IMR-90 (cell line): ENCODE results near the gene B3GAT3. TPM values are rescaled to one million over a fixed set of nuclear protein-coding genes. Genes with fewer than 3 reads are reported as not detected.

Experiments used
- ATAC-seq: fragments of 200-7000 bp; cut with Tn5 transposase; 2 replicates; pipeline ENCODE4 v1.9.1; 2020; ENCODE audit warnings: low read depth, mild to moderate bottlenecking, moderate library complexity
- BruUV-seq: library from RNA; stranded (reverse); fragments of 400-500 nt; replicated peaks from 2 replicates; lab custom pipeline; 2021; lab: Mats Ljungman, UMichigan
- CTCF ChIA-PET: fragments of 300-600 bp; formaldehyde crosslinking; extraction: SDS; loops from one replicate; lab custom pipeline; 2021; ENCODE audit warnings: antibody characterized with exemption; lab: Yijun Ruan, JAX
- POLR2A ChIA-PET: fragments of 300-600 bp; sonication (Branson Sonifier 250); formaldehyde crosslinking; loops from one replicate; lab custom pipeline; 2022; ENCODE audit warnings: antibody characterized with exemption; ENCODE audit not compliant: unreplicated experiment; lab: Charles Lee
- DNase-seq: peaks from one replicate; pipeline ENCODE4 v3.0.0; 2013
- H2AFZ ChIP-seq: replicated peaks from 2 replicates; pipeline ENCODE3; 2013; ENCODE audit warnings: low read length, mild to moderate bottlenecking; ENCODE audit not compliant: poor library complexity
- H2AK5ac ChIP-seq: 2 replicates; pipeline ENCODE4 v1.6.1; 2013; ENCODE audit warnings: low read depth, low read length, inconsistent platforms
- H2AK9ac ChIP-seq: replicated peaks from 2 replicates; pipeline ENCODE3; 2013; ENCODE audit warnings: mild to moderate bottlenecking, low read depth, low read length, moderate library complexity; ENCODE audit not compliant: poor library complexity
- H2BK120ac ChIP-seq: 2 replicates; pipeline ENCODE4 v1.6.1; 2013; ENCODE audit warnings: low read depth, low read length, inconsistent platforms
- H2BK15ac ChIP-seq: 3 replicates; pipeline ENCODE4 v1.6.1; 2013; ENCODE audit warnings: low read depth, low read length, inconsistent platforms
- H2BK20ac ChIP-seq: 2 replicates; pipeline ENCODE4 v1.6.1; 2013; ENCODE audit warnings: low read depth, mild to moderate bottlenecking, inconsistent platforms, low read length, moderate library complexity
- H2BK5ac ChIP-seq: 2 replicates; pipeline ENCODE4 v1.6.1; 2013; ENCODE audit warnings: mild to moderate bottlenecking, low read depth, low read length, inconsistent platforms; ENCODE audit not compliant: poor library complexity, severe bottlenecking
- H3K14ac ChIP-seq: replicated peaks from 2 replicates; pipeline ENCODE4 v1.6.1; 2013; ENCODE audit warnings: low read depth, low read length, inconsistent platforms
- H3K18ac ChIP-seq: 2 replicates; pipeline ENCODE4 v1.6.1; 2013; ENCODE audit warnings: low read depth, low read length, control low read depth
- H3K23ac ChIP-seq: 2 replicates; pipeline ENCODE4 v1.6.1; 2013; ENCODE audit warnings: low read depth, low read length, inconsistent platforms
- H3K27ac ChIP-seq: 2 replicates; pipeline ENCODE4 v1.5.1; 2013; ENCODE audit warnings: mild to moderate bottlenecking, control low read depth, low read length; ENCODE audit not compliant: insufficient read depth
- H3K27me3 ChIP-seq: 2 replicates; pipeline ENCODE4 v1.6.1; 2013; ENCODE audit warnings: low read length; ENCODE audit not compliant: control insufficient read depth, insufficient read depth
- H3K36me3 ChIP-seq: 2 replicates; pipeline ENCODE4 v1.6.1; 2013; ENCODE audit warnings: low read length, mixed read lengths; ENCODE audit not compliant: control insufficient read depth, insufficient read depth
- H3K4ac ChIP-seq: 2 replicates; pipeline ENCODE4 v1.6.1; 2013; ENCODE audit warnings: low read depth, low read length, inconsistent platforms
- H3K4me1 ChIP-seq: 2 replicates; pipeline ENCODE4 v1.6.1; 2013; ENCODE audit warnings: low read length, mixed read lengths; ENCODE audit not compliant: control insufficient read depth, insufficient read depth
- H3K4me2 ChIP-seq: 2 replicates; pipeline ENCODE4 v1.6.1; 2013; ENCODE audit warnings: low read depth, mild to moderate bottlenecking, control low read depth, low read length, moderate library complexity
- H3K4me3 ChIP-seq: 2 replicates; pipeline ENCODE4 v1.5.1; 2013; ENCODE audit warnings: low read depth, mild to moderate bottlenecking, control low read depth, low read length, moderate library complexity; ENCODE audit not compliant: insufficient read depth
- H3K56ac ChIP-seq: 2 replicates; pipeline ENCODE4 v1.6.1; 2013; ENCODE audit warnings: low read length, inconsistent platforms; ENCODE audit not compliant: insufficient read depth; ENCODE audit errors: extremely low read depth
- H3K79me1 ChIP-seq, 2 experiments: 2 replicates each; pipeline ENCODE4 v1.6.1; 2013; ENCODE audit warnings: low read length in 2 of 2, inconsistent platforms in 1 of 2, low read depth in 1 of 2
- H3K9ac ChIP-seq: 2 replicates; pipeline ENCODE4 v1.6.1; 2013; ENCODE audit warnings: low read depth, low read length, control low read depth
- H3K9me1 ChIP-seq: 2 replicates; pipeline ENCODE4 v1.6.1; 2013; ENCODE audit warnings: low read length, inconsistent platforms; ENCODE audit not compliant: insufficient read depth
- H3K9me3 ChIP-seq: 2 replicates; pipeline ENCODE4 v1.6.1; 2013; ENCODE audit warnings: low read length; ENCODE audit not compliant: control insufficient read depth, insufficient read depth
- H4K20me1 ChIP-seq: 2 replicates; pipeline ENCODE4 v1.6.1; 2013; ENCODE audit warnings: low read length, inconsistent platforms; ENCODE audit not compliant: insufficient read depth
- H4K5ac ChIP-seq: 2 replicates; pipeline ENCODE4 v1.6.1; 2013; ENCODE audit warnings: mild to moderate bottlenecking, low read depth, low read length, control low read depth
- H4K8ac ChIP-seq, 2 experiments: 2 replicates each; pipeline ENCODE4 v1.6.1; 2013; ENCODE audit warnings: low read depth in 2 of 2, low read length in 2 of 2, control low read depth in 1 of 2, inconsistent platforms in 1 of 2
- H4K91ac ChIP-seq: 2 replicates; pipeline ENCODE4 v1.6.1; 2013; ENCODE audit warnings: low read depth, low read length, inconsistent platforms; ENCODE audit not compliant: insufficient read depth
- CEBPB ChIP-seq: IDR thresholded peaks from 2 replicates; pipeline ENCODE4 v1.6.1; 2012; ENCODE audit warnings: low read depth, low read length, improper control_type of control experiment
- ELK1 ChIP-seq: fragments of 150-350 bp; IDR thresholded peaks from 2 replicates; pipeline ENCODE4 v1.6.1; 2016; ENCODE audit warnings: low read depth, mild to moderate bottlenecking, low read length, moderate library complexity, borderline replicate concordance
- MAFK ChIP-seq: IDR thresholded peaks from 2 replicates; pipeline ENCODE4 v1.6.1; 2012; ENCODE audit warnings: low read depth, low read length, improper control_type of control experiment
- WGBS, 2 experiments: methylation state at CpG; one replicate each; pipeline versions ENCODE4 v1.1.5 to v1.1.7; 2013; ENCODE audit warnings: missing lambda C conversion rate in 2 of 2; ENCODE audit not compliant: insufficient read length in 1 of 2; ENCODE audit errors: extremely low coverage in 2 of 2; 5-methylcytosine and 5-hydroxymethylcytosine counted together
- dilution Hi-C: fragments of 300-500 bp; cut with HindIII; formaldehyde crosslinking; loops from one replicate; pipeline ENCODE4 v1.14.3; 2018; ENCODE audit warnings: low sequenced_read_pairs; ENCODE audit not compliant: unreplicated experiment
- in situ Hi-C: fragments of 300-500 bp; cut with MboI; formaldehyde crosslinking; loops from 3 replicates; pipeline ENCODE4 v1.14.3; 2019; ENCODE audit warnings: low sequenced_read_pairs, inconsistent platforms, mixed read lengths
- intact Hi-C: fragments of 100-400 bp; cut with micrococcal nuclease; formaldehyde crosslinking; loops from 2 replicates; pipeline ENCODE4 v1.10.0; 2022
- polyA plus RNA-seq, 3 experiments: library from polyadenylated mRNA; depleted of rRNA; stranded (reverse); fragments of >200 nt; gene quantifications; 2 replicates each; pipeline ENCODE4 v1.2.3, GENCODE V29; 2012; ENCODE audit warnings: low replicate concordance in 1 of 3
- total RNA-seq: library from RNA; depleted of rRNA; stranded (reverse); fragments of >200 nt; gene quantifications from 2 replicates; pipeline ENCODE4 v1.2.3, GENCODE V29; 2012

B3GAT3 gene
- total and polyA plus RNA-seq, 2 of the 4 experiments (the other 2 are of a cell fraction), result 10.4 to 38.4 TPM

- POLR2A ChIA-PET, result interaction anchor here (1.4 to 1.7 kb wide), 2 partner anchors 9 to 65 kb away, joined by 3 to 7 read pairs; partner anchors contain the start of genes C11orf98, CSKMT and TUT1
- no peak for ATAC-seq
These were observed 21.2 kb downstream of the B3GAT3 start for GRCh38 chr11:62600367-62601121.

More at GRCh38 chr11:62600367-62601121, 21.2 kb downstream of the B3GAT3 start:
- Histone ChIP-seq H3K36me3 (peaks cover 39% of the 10 kb centered on the region), H3K27ac (peak overlapping the region; percentile 97), H3K79me1 (peaks cover 15 to 49% of the 10 kb centered on the region in 2 experiments), H2AK5ac (peak overlapping the region; percentile 72), H2BK20ac (no peak overlapping the region), H4K91ac (peak overlapping the region; percentile 74), H3K9me1 (peaks cover 5% of the 10 kb centered on the region), H4K8ac (peak overlapping the region; percentile 32 to 83; a peak in 3 of 4 replicates), H3K4me2 (peak overlapping the region; percentile 91), H3K4me1 (peaks cover 7% of the 10 kb centered on the region), H3K9ac (peak overlapping the region; percentile 90), H3K23ac (peak overlapping the region; percentile 91), H2AK9ac (peak overlapping the region; percentile 99), H2BK15ac (no peak overlapping the region), H3K4ac (peak overlapping the region; percentile 86), H2BK5ac (peak overlapping the region; percentile 92), H4K20me1 (peaks cover 17% of the 10 kb centered on the region; the same call in 1 of the 2 replicates), H3K4me3 (peak overlapping the region; percentile 87), H3K9me3 (no peaks in the 10 kb centered on the region), H3K27me3 (no peaks in the 10 kb centered on the region), H3K18ac (peak overlapping the region; percentile 33; the same call in 1 of the 2 replicates), H3K56ac (peak overlapping the region; percentile 90), H3K14ac (peak overlapping the region; percentile 80), H4K5ac (peak overlapping the region; percentile 16), H2BK120ac (peak overlapping the region; percentile 34; the same call in 1 of the 2 replicates), H2AFZ (peak overlapping the region; percentile 87)
- CTCF ChIA-PET, result no interaction called here
- intact Hi-C loops, result no loop called here
- dilution Hi-C loops, result no loop called here
- in situ Hi-C loops, result no loop called here
- 0% methylated on average over 4 of the region's 26 CpGs; no CpG with 5 or more reads in 1 of the 2 experiments for WGBS, 2 experiments
- no peak for TF ChIP-seq MAFK
- no peak for TF ChIP-seq CEBPB
- no peak for TF ChIP-seq ELK1
- DNase-seq, result no peak
- BruUV-seq, result no TSS peak
